GM06990 (cell line): ENCODE results near the gene CNIH1.
"Not testable (repeated sequence)": the region's sequence is repeated elsewhere in the genome, so short reads cannot be mapped to it uniquely, and the experiment has no call there.

ENCODE experiments used
- DNase-seq: peaks from one replicate; pipeline ENCODE4 v3.0.0-alpha.2; 2011; ENCODE audit not compliant: insufficient read length; ENCODE audit errors: extremely low read depth
- H3K27me3 ChIP-seq: replicated peaks from 2 replicates; pipeline ENCODE4 v1.6.0; 2011; ENCODE audit warnings: low read length; ENCODE audit not compliant: control insufficient read depth, insufficient read depth
- H3K36me3 ChIP-seq: 2 replicates; pipeline ENCODE4 v1.5.1; 2011; ENCODE audit warnings: low read length; ENCODE audit not compliant: control insufficient read depth, insufficient read depth
- H3K4me3 ChIP-seq: replicated peaks from 2 replicates; pipeline ENCODE4 v1.5.1; 2011; ENCODE audit warnings: low read depth, mild to moderate bottlenecking, control low read depth, low read length
- CTCF ChIP-seq: IDR thresholded peaks from 2 replicates; pipeline ENCODE4 v1.5.1; 2011; ENCODE audit warnings: low read length, control low read depth, mild to moderate bottlenecking, inconsistent platforms; ENCODE audit not compliant: insufficient read depth, poor library complexity, severe bottlenecking

Gene CNIH1

GRCh38 chr14:54423991-54424390 lies 17.2 kb downstream of the CNIH1 start:
- TF ChIP-seq CTCF: no peak
- H3K4me3 ChIP-seq: no peak overlapping the region
- peaks cover 12% of the 10 kb centered on the region for H3K36me3 ChIP-seq
- H3K27me3 ChIP-seq: no peaks in the 10 kb centered on the region
- DNase-seq: no peak

GRCh38 chr14:54420478-54421142 lies 20.6 kb downstream of the CNIH1 start:
- Histone ChIP-seq H3K4me3 (no peak overlapping the region), H3K36me3 (peaks cover 5% of the 10 kb centered on the region), H3K27me3 (no peaks in the 10 kb centered on the region)
- no peak for DNase-seq
- peak; percentile 31 for TF ChIP-seq CTCF

DNA sequence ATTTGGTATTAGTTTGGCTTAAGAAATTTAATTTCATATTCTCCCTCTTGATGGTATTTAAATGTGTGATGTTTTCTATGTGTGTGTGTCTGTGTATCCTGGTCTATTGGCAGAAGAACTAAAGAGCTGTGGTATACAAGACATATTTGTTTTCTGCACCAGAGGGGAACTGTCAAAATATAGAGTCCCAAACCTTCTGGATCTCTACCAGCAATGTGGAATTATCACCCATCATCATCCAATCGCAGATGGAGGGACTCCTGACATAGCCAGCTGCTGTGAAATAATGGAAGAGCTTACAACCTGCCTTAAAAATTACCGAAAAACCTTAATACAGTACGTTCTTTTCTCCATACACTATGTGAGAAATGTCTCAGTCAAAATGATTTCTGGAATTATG lies 29.8 kb downstream of the CNIH1 start:
- no peak overlapping the region for H3K4me3 ChIP-seq
- no peaks in the 10 kb centered on the region; the same call in none of the 2 replicates for H3K36me3 ChIP-seq
- DNase-seq: no peak
- H3K27me3 ChIP-seq: no peaks in the 10 kb centered on the region
- TF ChIP-seq CTCF: no peak

DNA sequence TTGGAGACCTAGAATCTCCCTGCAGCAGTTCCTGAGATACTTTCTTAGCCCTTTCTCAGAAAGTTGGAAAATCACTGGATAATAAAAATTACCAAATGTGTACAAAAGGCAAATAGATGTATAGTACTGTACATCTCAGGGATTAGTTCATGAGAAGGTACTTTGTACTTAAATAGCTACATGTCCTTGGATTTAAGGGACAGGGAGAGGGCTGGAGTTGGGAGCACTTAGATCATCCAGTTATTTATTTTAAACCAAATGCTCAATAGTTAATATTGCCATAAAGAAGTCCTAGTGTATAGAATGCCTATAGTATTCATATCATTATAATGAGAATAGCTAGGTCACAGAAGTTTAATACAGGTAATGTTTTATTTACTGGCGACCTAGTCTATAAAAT lies 31.0 kb downstream of the CNIH1 start:
- Histone ChIP-seq H3K4me3 (no peak overlapping the region), H3K27me3 (no peaks in the 10 kb centered on the region), H3K36me3 (no peaks in the 10 kb centered on the region; the same call in none of the 2 replicates)
- no peak for TF ChIP-seq CTCF
- no peak for DNase-seq

GRCh38 chr14:54403401-54404005 lies 37.7 kb downstream of the CNIH1 start:
- not testable (repeated sequence) for H3K4me3 ChIP-seq, DNase-seq, H3K36me3 ChIP-seq, H3K27me3 ChIP-seq

DNA sequence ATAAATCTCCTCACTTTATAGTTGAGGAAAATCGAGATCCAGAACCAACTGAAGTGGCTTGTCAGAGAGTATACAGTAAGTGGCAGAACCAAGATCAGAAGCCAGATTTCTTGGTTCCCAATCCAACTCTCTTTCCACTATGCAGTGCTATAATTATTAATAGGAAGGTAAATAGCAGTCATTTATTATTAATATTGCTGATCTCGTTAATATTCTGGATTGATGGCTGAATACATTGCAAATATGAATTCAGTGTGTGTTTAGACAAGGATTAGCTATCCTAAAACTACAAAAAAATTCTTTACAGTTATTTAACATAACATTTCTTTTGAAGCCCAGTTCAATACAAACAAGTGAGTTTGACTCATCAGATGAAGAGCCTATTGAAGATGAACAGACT lies 41.6 kb downstream of the CNIH1 start:
- no peak overlapping the region for H3K4me3 ChIP-seq
- TF ChIP-seq CTCF: no peak
- H3K27me3 ChIP-seq: no peaks in the 10 kb centered on the region
- H3K36me3 ChIP-seq: no peaks in the 10 kb centered on the region
- no peak for DNase-seq
